Endothelial cell of hepatic sinusoid (primary cell): ENCODE results near the gene CACNA1F.

ENCODE experiments used
- in situ Hi-C: cut with HindIII; loops from 2 replicates; pipeline ENCODE4 v1.10.0; 2017; ENCODE audit warnings: low sequenced_read_pairs

The CACNA1F gene

DNA sequence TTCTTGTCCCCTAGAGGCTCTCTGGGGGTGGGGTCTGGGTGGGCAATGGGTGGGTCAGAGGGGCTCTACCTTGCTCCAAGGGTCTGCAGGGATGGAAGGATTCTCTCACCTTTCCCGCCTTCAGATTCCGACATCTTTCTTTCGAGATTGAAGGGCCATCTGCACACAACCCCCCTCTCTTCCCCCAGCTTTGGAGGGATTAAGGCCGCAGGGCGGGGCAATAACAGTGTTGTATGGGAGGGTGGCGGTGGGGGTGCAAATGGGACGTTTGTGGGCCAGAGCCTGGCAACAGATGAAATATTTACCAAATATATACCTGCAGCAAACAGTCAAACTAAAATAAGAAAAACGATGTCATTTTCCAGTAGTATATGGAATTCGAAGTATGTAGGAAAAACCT lies at the start of gene CACNA1F:
CACNA1F (minus strand) TSS at position 165 of the 400 bp plus-strand sequence; CDS start at position 134, 31 bp downstream.
- in situ Hi-C loops, result no loop called here

DNA sequence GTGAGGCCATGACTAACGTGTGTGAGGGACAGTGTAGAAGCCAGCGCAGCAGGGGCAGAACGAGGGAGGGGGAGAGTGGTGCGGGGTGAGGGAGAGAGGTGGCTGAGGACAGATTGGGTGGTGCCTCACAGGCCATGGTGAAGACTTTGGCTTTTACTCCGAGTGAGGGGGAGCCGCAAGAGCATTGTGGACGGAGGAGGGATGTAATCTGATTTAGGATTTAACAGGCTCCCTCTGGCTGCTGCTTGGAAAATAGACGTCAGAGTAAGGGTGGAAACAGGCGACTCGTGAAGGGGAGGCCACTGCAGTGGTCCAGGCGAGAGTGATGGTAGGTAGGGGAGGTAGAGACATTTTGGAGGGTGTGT lies 49.5 kb upstream of the CACNA1F start:
- in situ Hi-C loops, result no loop called here

DNA sequence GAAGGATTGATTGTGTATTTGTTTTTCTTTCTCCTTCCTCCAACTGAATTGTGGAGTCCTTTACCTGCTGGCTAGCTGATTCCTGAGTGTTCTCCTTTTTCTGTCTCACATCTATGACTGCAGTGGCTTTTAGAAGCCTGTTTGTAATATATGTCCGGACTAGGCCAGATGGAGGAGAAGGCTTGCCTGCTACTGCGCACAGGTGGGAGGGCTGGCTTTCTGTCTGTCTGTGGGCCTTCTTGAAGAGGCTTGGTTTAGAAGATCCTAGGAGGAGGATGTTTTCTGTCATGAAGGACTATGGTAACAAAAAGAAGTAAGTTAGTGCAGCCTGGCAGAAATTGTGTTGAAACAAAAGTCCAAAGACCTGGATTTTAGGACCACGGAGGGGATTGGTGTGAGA lies 44.9 kb upstream of the CACNA1F start:
- in situ Hi-C loops, result no loop called here

DNA sequence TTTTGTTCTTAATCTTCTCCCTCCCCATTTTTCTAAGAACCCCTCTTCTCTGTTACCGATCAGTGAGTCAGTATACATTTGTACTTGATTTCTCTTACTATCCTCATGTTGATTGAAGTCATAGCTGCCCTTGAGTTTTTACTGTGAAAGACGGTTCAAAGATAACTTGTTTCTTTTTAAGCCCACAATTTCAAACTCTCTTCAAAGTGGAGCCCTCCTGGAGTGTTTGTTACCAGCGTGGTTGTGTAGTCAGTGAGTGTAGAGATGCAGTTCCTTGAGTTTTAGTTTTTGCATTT lies 44.3 kb upstream of the CACNA1F start:
- in situ Hi-C loops, result no loop called here

DNA sequence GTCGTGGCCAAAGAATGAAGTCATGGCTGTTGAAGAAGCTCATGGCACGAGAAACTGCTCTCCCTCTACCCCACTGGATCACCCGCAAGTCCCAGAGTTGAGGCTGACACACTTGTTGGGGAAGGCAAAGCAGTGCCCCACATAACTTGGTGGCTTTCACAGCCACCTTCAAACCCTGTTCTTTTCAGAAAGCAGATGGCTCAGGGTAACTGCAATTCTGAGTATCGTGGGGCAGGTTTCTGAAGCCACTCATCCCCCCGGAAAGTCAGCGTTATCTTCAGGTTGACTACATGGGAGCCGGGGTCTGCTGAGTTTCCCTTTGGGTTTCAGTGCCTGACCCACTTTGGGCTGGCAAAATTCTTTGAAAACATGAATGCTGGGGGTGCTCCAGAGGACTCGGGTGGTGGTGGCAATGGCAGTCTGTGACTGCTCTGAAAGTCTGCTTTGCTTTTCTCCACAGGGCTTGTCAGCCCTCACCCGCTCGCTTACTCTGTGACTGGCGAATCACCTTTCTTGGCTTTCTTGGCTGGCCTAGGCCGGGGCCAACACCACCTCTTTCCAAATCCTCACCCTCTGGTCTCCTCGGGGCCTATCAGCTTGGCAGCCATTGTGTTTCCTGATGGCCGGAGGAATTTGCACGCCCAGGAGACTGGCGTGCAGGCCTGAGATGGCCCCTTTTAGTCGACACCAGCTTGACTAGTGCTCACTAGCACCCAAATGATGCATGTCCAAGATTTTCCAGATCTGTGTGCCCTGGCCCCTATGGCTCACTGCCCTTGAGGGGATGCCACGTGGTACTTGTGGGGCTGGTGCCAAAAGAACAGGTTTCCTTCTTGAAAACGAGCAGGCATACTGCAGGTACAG lies 43.8 kb upstream of the CACNA1F start:
- in situ Hi-C loops, result no loop called here

DNA sequence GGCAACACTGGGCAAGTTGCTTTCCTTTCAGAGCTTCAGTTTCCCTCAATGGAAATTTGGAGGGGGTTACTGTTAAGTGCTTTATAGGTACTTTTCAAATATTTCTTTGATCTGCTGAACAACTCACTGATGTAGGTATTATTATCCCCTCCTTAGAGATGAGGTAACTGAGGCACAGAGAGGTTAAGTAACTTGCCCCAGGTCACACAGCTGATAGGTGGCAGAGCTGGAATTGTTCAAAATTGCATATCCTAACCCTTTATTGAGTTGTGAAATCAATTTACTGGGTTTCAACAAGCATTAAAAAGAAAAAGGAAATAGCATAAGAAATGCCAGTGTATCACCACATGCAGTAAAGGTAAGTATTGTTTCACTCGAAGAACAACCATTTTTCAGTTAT lies 43.1 kb upstream of the CACNA1F start:
- in situ Hi-C loops, result no loop called here

DNA sequence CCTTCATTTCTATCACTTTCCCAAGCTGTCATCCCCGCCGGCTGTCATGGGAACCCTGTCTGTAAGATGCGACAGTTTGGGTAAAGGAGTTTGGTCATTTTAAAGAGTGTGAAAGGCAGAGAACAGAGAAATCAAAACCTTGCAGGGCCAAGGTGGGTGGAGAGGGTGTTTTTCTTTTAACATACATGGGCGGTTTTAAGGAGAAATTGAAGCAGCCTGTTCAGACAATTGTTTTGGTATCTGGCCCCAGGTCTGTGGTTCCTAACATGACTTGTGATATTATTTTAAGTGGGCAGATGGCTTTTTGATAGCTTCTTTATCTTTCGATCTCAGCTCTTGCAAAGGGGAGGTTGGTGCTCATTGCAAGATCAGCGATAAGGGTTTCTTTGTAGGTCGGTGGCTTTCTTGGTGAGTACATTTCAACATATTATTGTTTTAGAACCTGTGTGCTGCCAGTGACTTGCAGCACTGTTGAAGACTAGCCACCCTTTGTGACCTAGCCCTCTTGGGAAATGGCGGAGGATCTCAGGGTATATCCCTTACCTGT lies 40.1 kb upstream of the CACNA1F start:
- in situ Hi-C loops, result no loop called here

DNA sequence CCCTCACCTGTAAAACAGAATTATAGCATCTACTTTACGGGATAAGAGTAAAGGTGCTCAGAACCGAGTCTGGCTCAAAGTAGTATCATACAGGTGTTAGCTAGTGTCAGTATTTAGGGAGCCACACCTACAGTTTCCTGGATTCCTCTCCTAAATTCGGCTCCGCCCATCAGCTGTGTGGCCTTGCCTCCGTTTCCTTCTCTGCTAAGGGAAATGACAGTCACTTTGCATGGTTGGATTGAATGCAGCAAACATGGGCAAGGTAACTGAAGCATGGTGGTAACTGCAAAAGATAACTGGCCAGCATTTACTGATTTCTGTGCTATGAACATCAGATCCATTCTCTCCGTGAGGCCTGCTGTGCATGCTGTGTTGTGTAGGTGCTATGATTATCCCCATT lies 39.3 kb upstream of the CACNA1F start:
- in situ Hi-C loops, result no loop called here

DNA sequence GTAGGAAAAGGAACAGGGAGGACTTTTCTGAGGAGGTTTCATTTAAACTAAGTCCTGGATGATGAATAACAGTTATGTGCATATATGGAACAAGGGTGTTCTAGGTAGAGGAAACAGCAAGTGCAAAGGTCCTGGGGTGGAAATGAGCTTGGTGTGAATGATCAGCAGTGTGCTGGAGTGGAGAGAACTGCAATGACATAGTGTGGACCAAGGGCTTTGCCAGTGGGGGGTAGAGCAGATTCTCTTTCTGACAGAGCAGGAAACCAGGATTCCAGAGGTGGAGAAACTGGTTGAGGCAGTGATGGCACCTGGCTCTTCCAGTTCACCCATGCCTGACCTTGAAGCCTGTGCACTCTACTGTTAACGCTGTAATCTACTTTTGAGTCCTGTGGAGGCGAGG lies 38.2 kb upstream of the CACNA1F start:
- in situ Hi-C loops, result no loop called here

DNA sequence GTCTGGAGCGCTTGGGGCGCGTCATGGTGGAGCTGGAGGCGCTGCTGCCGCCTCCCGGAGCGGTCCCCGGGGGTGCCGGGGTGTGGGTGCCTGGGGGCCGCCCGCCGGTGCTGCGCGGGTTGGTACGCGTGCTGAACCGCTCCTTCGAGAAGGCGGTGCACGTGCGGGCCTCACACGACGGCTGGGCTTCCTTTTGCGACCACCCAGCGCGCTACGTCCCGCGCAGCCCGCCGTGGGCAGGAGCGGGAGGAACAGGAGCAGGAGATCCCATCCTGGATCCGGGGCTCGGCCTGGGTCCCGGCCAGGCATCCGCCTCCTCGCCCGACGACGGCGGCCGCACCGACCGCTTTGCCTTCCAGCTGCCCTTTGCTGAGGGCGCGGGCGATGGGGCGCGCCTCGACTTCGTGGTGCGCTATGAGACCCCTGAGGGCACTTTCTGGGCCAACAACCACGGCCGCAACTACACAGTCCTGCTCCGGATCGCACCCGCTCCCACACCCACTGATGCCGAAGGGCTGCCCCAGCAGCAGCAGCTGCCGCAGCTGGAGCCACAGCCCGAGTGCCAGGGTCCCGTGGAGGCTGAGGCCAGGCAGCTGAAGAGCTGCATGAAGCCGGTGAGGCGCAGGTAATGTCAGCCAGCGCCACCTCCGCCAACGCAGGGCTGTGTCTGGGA lies 37.2 kb upstream of the CACNA1F start:
- in situ Hi-C loops, result no loop called here

DNA sequence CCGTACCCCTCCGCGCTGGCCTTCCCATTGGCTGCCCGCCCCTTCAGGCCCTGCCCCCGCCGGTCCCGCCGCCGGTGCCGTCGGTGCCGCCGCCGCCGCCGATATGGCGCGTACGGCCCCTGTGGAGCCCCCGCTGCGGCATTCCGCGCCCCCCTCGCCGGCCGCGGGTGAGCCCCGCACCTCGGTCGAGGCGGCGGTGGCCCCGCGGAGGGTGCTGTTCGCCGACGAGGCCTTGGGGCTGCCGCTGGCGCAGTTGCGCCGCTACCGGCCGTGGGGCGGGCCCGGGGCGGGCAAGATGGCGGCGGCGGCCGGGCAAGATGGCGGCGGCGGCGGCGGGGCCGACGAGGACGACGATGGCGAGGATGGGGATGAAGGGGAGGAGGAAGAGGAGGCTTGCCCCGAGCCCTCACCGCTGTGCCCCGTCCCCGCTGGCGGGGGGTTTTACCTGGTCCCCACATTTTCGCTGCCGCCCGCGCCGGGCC lies 36.7 kb upstream of the CACNA1F start, which contains the start of gene PPP1R3F:
PPP1R3F (plus strand) TSS at position 27 of the 482 bp plus-strand sequence; CDS start at position 104, 77 bp downstream.
- in situ Hi-C loops, result no loop called here

DNA sequence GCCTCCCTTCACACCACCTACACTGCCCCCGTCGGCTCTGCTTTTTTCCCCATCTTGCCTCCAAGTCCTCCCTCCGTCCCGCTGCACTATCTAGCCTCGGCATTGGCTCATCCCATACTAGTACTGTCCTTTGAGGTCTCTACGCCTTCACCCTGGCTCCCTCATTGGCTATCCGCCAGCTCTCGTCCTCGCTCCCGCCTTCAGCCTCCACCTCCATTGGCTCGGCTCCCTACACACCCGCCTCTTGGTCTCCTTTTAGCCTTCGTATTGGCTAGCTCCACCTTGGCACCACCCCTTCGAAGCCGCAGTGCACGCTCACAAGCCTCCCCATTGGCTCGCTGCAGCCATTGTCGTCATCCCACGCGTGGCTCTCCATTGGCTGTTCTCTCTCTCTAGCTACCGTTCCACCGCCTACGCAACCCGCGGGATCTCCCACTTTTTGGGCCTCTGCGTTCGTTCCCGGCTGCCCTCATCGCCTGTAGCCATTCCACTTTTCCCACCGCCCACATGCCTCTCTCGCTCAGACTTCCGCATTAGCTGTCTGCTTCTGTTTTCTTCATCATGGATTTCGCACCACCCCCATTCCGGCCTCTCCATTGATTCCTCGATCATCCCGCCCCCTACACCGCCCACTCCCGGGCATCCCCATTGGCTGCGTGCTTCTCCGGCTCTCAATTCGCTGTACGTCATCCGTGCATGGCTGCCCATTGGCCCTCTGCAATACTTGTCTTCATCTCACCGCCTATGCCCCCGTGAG lies 36.0 kb upstream of the CACNA1F start:
- in situ Hi-C loops, result no loop called here

DNA sequence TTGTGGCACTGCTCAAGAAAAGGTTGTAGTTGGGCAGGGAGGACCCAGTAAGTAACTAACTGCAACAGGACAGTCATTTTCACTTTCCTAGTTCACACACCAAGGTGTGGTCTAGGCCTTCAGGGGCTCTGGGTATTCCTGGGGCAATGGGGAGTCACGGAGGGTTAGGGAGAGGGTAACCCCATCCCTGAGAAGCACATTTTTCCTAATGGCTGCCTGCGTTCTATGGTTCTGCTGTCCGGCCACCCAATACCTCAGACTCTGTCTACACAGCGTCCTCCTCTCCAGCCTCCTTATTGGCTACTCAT lies 35.5 kb upstream of the CACNA1F start:
- in situ Hi-C loops, result no loop called here

DNA sequence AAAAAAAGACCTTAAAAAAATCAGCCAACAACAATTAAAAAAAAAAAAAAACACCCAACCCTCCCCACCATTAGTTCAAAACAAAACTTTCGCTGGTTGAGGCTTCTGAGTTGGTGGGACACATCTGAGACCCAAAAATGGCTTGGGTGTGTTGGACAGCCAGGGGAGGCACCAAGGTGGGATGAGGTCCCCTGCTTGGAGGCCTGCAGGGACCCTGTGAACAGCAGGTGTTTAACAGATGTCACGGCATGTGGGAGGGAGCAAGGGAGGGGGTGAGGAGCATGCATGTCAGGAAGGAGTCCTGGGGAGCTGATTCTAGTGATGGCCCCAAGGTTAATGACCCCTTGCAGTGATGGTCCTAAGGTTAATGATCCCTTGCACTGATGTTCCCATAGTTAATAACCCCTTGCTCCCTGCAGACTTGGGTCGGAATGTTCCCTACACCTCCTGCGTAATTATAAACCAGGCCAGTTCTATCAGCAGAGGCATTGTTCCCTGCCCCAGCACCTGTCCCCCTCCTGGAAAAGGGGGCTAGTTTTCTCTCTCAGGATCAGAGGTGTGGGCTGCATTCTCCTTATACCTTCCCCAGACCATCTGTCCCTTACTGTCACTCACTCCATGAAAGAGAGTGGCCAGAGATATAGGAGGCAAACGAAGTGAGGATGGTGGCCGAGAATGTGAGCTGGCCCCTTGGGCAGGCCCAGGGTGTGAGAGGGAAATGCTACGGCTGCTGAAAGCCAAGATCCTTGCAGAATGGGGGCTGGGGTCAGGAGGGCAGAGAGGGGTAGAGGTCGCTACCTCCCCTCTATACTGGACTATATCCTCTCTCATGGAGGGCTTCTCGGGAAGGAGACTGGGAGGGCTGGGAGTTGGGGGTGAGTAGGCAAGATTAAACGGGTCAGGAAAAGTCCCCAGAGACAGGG lies 33.6 kb upstream of the CACNA1F start:
- in situ Hi-C loops, result no loop called here

DNA sequence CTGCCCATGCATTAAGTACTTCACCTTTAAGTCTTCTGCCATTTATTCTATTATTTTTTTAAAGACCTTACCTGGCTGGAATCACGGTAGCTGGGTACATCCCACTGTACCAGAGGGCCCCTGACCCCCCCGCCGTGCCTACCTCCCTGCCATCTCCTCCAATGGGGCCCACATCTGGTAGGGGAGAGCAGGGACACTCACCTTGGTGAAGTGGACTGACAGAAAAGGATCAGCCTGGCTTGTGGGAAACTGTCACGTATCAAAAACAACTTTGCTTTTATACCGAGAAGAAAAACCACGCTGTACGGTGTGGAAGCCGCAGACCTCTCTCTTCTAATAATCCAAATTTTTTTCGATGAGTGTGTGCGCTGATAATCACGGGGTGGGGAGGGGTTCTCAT lies 31.3 kb upstream of the CACNA1F start, which contains the start of gene FOXP3:
FOXP3 (minus strand) TSS at position 251 of the 400 bp plus-strand sequence. CDS start 6,205 bp downstream, outside the sequence.
- in situ Hi-C loops, result no loop called here

DNA sequence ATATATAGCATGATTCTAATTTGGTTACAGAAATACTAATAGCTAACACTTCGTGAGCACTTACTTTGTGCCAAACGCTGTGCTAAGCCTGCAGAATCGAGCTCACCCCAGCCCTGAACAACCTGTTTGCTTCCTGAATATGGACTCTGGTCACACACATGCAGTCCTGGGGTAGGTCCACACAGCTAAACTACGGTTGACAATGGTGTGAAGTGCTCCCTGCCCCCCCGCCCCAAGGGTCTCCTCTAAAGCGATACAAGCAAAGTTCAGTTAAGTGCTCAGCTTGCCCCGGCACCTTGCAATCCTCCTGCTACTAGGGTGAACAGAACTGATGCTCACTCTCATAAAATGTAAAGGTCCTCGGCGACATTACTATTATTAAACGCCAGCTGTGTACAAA lies 30.5 kb upstream of the CACNA1F start:
- in situ Hi-C loops, result no loop called here

DNA sequence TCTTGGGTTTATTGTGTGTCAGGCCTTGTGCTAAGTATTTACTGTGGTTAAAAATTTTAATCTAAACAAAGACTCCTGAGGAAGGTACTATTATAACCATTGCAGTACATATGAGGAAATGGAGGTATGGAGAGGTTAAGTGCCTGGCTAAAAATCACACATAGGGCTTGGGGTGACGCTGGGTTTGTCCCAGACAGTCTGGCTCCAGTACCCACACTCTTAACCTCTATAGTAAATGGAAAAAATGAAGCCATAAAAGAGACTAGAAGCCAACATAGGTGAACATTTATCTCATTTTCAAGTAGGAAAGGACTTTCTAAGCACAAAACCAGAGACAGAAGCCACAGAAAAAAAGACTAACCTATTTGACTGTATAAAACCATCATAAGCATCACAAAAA lies 29.5 kb upstream of the CACNA1F start:
- in situ Hi-C loops, result no loop called here

DNA sequence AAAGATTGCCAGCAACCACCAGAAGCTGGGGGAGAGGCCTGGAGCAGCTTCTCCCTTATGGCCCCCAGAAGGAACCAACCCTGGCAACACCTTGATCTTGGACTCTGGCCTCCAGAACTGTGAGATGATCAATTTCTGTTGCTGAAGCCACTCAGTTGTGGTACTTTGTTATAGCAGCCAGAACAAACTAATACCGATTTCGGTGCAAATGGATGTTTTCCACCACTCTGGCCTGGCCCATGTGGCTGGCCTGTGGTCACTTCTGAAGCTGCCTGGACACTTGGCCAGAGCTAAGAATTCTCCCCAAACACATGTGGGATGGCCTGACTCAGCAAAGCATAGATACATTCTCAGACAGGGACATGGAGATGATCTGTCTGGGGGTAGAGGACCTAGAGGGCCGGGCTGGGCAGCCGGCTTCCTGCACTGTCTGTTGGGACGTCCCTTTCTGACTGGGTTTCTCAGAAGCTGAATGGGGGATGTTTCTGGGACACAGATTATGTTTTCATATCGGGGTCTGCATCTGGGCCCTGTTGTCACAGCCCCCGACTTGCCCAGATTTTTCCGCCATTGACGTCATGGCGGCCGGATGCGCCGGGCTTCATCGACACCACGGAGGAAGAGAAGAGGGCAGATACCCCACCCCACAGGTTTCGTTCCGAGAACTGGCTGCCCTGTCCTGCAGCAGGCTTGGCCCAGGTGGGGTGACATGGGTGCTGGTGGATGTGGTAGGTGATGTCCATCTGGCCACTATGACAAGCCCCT lies 27.3 kb upstream of the CACNA1F start:
- in situ Hi-C loops, result no loop called here

DNA sequence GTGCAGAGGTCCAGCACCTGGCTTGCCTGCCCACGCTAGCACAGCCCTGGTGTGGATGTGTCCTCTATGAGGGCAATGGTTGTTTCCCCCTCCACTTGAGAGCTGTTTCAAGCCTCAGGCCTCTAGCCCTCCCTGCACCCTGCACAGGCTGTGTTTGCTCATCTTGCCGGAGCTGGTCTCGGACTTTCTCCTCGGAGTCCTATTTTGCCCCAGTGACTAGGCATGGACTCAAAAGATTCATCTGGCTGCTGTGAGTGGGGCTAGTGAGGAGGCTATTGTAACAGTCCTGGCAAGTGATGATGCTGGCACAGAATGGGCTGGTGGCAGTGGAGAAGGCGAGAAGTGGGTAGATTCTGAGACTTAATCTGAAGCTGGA lies 25.6 kb upstream of the CACNA1F start:
- in situ Hi-C loops, result loop anchor here (10.0 kb wide), 1 partner anchor 104 kb away; no protein-coding TSS in a partner anchor
